AG09309 (cell line): ENCODE data around the gene FBN1.

Source experiments
- DNase-seq: peaks from one replicate; pipeline ENCODE4 v3.0.0-alpha.2; 2010; ENCODE audit warnings: low read depth
- H3K4me3 ChIP-seq: 2 replicates; pipeline ENCODE4 v1.5.1; 2011; ENCODE audit warnings: mild to moderate bottlenecking, low read depth, low read length, moderate library complexity; ENCODE audit not compliant: control insufficient read depth
- CTCF ChIP-seq: IDR thresholded peaks from 2 replicates; pipeline ENCODE4 v1.5.1; 2011; ENCODE audit warnings: mild to moderate bottlenecking, low read depth, low read length, inconsistent platforms; ENCODE audit not compliant: insufficient read depth, control insufficient read depth; ENCODE audit errors: missing control alignments

The FBN1 gene

GRCh38 chr15:48619446-48619845 lies 26.1 kb downstream of the FBN1 start:
- no peak for TF ChIP-seq CTCF
- DNase-seq: no peak
- no peak overlapping the region for H3K4me3 ChIP-seq

GRCh38 chr15:48617619-48618018 lies 27.9 kb downstream of the FBN1 start:
- TF ChIP-seq CTCF: no peak
- DNase-seq: peak; percentile 70

GRCh38 chr15:48616216-48616615 lies 29.3 kb downstream of the FBN1 start:
- H3K4me3 ChIP-seq: no peak overlapping the region
- DNase-seq: no peak
- TF ChIP-seq CTCF: no peak

More at GRCh38 chr15:48617619-48618018, 27.9 kb downstream of the FBN1 start:
- no peak overlapping the region for H3K4me3 ChIP-seq

- no peak overlapping the region for H3K4me3 ChIP-seq
- no peak for DNase-seq
- no peak for TF ChIP-seq CTCF
These were observed 31.5 kb downstream of the FBN1 start for GRCh38 chr15:48614051-48614450.

GRCh38 chr15:48609486-48609885 lies 36.0 kb downstream of the FBN1 start:
- TF ChIP-seq CTCF: no peak
- H3K4me3 ChIP-seq: no peak overlapping the region
- DNase-seq: no peak

- TF ChIP-seq CTCF: no peak
- no peak for DNase-seq
- no peak overlapping the region for H3K4me3 ChIP-seq
These were observed 37.7 kb downstream of the FBN1 start for GRCh38 chr15:48607846-48608245.

GRCh38 chr15:48604567-48604966 lies 40.9 kb downstream of the FBN1 start:
- DNase-seq: no peak
- no peak overlapping the region for H3K4me3 ChIP-seq
- TF ChIP-seq CTCF: no peak
